HG03175 (cell line): ENCODE data around the gene P2RY8.

Experiments
- ATAC-seq: cut with Tn5 transposase; IDR thresholded peaks from one replicate; pipeline ENCODE4 v1.9.1; 2021; ENCODE audit warnings: mild to moderate bottlenecking, moderate library complexity; ENCODE audit not compliant: unreplicated experiment

P2RY8 gene

GRCh38 chrX:1420371-1420770 lies 116.6 kb downstream of the P2RY8 start:
- ATAC-seq: no peak

GRCh38 chrX:1419545-1420355 lies 117.2 kb downstream of the P2RY8 start:
- ATAC-seq: no peak

- ATAC-seq: no peak
Measured at GRCh38 chrX:1418901-1419544, 118.0 kb downstream of the P2RY8 start.

- no peak for ATAC-seq
Measured at GRCh38 chrX:1417921-1418771, 118.8 kb downstream of the P2RY8 start.

- no peak for ATAC-seq
Measured at GRCh38 chrX:1416965-1417760, 119.8 kb downstream of the P2RY8 start.

- ATAC-seq: no peak
Measured at GRCh38 chrX:1416327-1416784, 120.6 kb downstream of the P2RY8 start.
